NB4 (cell line): ENCODE measurements around the gene SPECC1L.

Experiments
- CTCF ChIP-seq: IDR thresholded peaks from one replicate; pipeline ENCODE4 v1.5.1; 2012; ENCODE audit warnings: low read depth, low read length
- MYC ChIP-seq: IDR thresholded peaks from 2 replicates; pipeline ENCODE4 v1.6.1; 2011; ENCODE audit warnings: low read depth, low read length
- POLR2A ChIP-seq: IDR thresholded peaks from 2 replicates; pipeline ENCODE4 v1.6.1; 2011; ENCODE audit warnings: mild to moderate bottlenecking; ENCODE audit not compliant: insufficient read length; ENCODE audit errors: extremely low read depth

- TF ChIP-seq CTCF = peak; percentile 68
- no peak for TF ChIP-seq POLR2A
- TF ChIP-seq MYC = peak; percentile 39; the same call in 1 of the 2 replicates
Observed at GRCh38 chr22:24325105-24325757, 54.6 kb downstream of the SPECC1L start.
